Cardiac fibroblast (primary cell): ENCODE measurements around the gene CTNND2.

Source experiments
- DNase-seq, 2 donors: peaks; one replicate each; pipeline versions ENCODE4 v3.0.0 to v3.0.0-alpha.2; 2010; ENCODE audit warnings: low read depth in 2 of 2
- H3K4me3 ChIP-seq, 2 donors: replicated peaks in 1 of 2; 1 replicate in 1 of 2; 2 replicates in 1 of 2; pipeline ENCODE4 v1.5.1; 2011; ENCODE audit warnings: low read depth in 2 of 2, low read length in 2 of 2, mild to moderate bottlenecking in 2 of 2, moderate library complexity in 1 of 2
- CTCF ChIP-seq: IDR thresholded peaks from one replicate; pipeline ENCODE4 v1.5.1; 2011; ENCODE audit warnings: low read depth, mild to moderate bottlenecking, low read length, inconsistent platforms

Gene CTNND2

DNA sequence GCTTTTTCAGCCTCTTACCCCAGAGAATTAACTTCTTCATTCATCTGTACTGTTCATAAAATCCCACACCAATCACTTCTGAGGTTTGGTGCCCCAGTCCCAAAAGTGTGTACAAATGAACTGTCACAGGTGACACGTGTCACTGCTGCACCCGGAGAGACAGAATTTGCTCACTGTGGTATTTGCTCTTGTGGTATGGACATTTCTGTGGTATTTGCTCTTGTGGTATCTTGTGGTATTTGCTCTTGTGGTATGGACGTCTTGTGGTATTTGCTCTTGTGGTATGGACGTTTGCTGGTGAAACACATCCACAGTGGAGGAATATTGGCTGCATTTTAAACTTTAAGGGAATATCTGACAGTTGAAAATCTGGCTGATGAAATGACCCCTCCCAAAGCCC is 928.3 kb downstream of the CTNND2 start:
- no peak for TF ChIP-seq CTCF
- H3K4me3 ChIP-seq = no peak overlapping the region
- no peak for DNase-seq

GRCh38 chr5:10974850-10975249 is 929.4 kb downstream of the CTNND2 start:
- no peak for TF ChIP-seq CTCF
- no peak for DNase-seq
- H3K4me3 ChIP-seq = no peak overlapping the region

DNA sequence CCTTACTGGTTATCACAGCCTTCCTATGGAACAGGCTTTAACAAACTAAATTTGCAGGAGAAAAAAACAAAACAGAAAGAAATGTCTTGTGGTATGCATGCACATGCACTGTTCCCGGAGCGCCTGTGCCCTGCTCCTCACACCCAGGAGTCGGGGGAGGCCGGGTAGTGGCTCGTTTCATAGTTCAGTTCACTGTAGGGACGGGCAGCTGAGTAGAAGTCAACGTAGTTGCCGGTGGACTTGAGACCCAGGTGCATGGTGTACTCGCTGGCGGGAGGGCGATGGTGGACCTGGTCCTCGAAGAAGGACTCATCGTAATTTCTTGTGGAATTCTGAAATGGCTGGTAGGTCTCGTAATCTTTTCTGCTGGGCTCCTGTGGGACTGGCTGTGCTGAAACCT is 930.9 kb downstream of the CTNND2 start:
- DNase-seq = no peak
- no peak overlapping the region for H3K4me3 ChIP-seq
- TF ChIP-seq CTCF = no peak

DNA sequence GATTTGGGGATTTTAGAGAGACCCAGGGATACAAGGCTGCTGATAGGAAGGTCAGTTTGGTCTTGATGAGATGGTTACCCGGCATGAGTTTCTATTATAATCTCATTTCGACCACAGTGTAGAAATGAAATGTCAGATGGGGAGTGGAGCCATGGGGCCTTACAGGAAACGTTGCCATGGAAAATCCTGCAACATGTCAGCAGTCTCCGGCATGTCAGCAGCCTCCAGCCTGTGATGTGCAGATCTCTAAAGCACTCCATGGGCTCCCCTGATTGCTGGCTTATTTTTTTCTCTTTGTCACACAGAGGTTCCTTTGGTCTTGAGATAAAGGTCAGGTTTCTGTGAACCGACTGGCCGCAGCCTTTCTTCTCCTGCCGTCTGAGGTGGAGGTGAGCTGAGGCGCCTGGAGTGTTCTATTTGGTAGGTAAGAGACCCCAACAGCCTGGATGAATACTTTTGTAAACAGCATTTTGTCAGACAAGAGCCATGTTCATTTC is 934.5 kb downstream of the CTNND2 start:
- no peak for DNase-seq
- no peak for TF ChIP-seq CTCF
- no peak overlapping the region for H3K4me3 ChIP-seq

GRCh38 chr5:10964806-10965205 is 939.4 kb downstream of the CTNND2 start:
- TF ChIP-seq CTCF = no peak
- no peak for DNase-seq
- no peak overlapping the region for H3K4me3 ChIP-seq

- no peak overlapping the region for H3K4me3 ChIP-seq
- TF ChIP-seq CTCF = no peak
- no peak for DNase-seq
Measured at GRCh38 chr5:10958728-10959127, 945.5 kb downstream of the CTNND2 start.
